HG03432 (cell line): ENCODE measurements around the gene RGS6.
"Not testable (repeated sequence)": the region's sequence is repeated elsewhere in the genome, so short reads cannot be mapped to it uniquely, and the experiment has no call there.

Experiments
- ATAC-seq: cut with Tn5 transposase; IDR thresholded peaks from one replicate; pipeline ENCODE4 v1.9.1; 2021; ENCODE audit warnings: mild to moderate bottlenecking, moderate library complexity; ENCODE audit not compliant: unreplicated experiment

Gene RGS6

GRCh38 chr14:71932229-71932981 is at the start of gene RGS6:
TSS of gene RGS6 (plus strand) at chr14:71932429.
- ATAC-seq = no peak

GRCh38 chr14:71883094-71883493 is 49.1 kb upstream of the RGS6 start:
- ATAC-seq = no peak

- no peak for ATAC-seq
Measured at GRCh38 chr14:71885301-71885700, 46.9 kb upstream of the RGS6 start.

GRCh38 chr14:71887802-71888201 is 44.4 kb upstream of the RGS6 start:
- not testable (repeated sequence) for ATAC-seq

GRCh38 chr14:71890541-71890940 is 41.7 kb upstream of the RGS6 start:
- ATAC-seq = no peak

- no peak for ATAC-seq
Measured at GRCh38 chr14:71891185-71891584, 41.0 kb upstream of the RGS6 start.

GRCh38 chr14:71891970-71892369 is 40.3 kb upstream of the RGS6 start:
- ATAC-seq = no peak

GRCh38 chr14:71905031-71905430 is 27.2 kb upstream of the RGS6 start:
- no peak for ATAC-seq

- no peak for ATAC-seq
Measured at GRCh38 chr14:71905860-71906259, 26.4 kb upstream of the RGS6 start.

GRCh38 chr14:71907793-71908515 is 24.3 kb upstream of the RGS6 start:
- no peak for ATAC-seq

GRCh38 chr14:71911669-71912068 is 20.6 kb upstream of the RGS6 start:
- no peak for ATAC-seq

- ATAC-seq = no peak
Measured at GRCh38 chr14:71913342-71913741, 18.9 kb upstream of the RGS6 start.

GRCh38 chr14:71918955-71919354 is 13.3 kb upstream of the RGS6 start:
- no peak for ATAC-seq

GRCh38 chr14:71923513-71923912 is 8.7 kb upstream of the RGS6 start:
- ATAC-seq = no peak

GRCh38 chr14:71931492-71932228 is 569 bp upstream of the RGS6 start:
- ATAC-seq = no peak

- no peak for ATAC-seq
Measured at GRCh38 chr14:71933001-71933587, 865 bp downstream of the RGS6 start.

- not testable (repeated sequence) for ATAC-seq
Measured at GRCh38 chr14:71938273-71938672, 6.0 kb downstream of the RGS6 start.

GRCh38 chr14:71939344-71939743 is 7.1 kb downstream of the RGS6 start:
- ATAC-seq = not testable (repeated sequence)

- not testable (repeated sequence) for ATAC-seq
Measured at GRCh38 chr14:71940500-71940899, 8.3 kb downstream of the RGS6 start.

- ATAC-seq = not testable (repeated sequence)
Measured at GRCh38 chr14:71941616-71942015, 9.4 kb downstream of the RGS6 start.
